Adipocyte (in vitro differentiated cells): Measurements from ENCODE around the gene ABCB11.

Experiments used
- DNase-seq: peaks from one replicate; pipeline ENCODE4 v3.0.0-alpha.2; 2015; ENCODE audit warnings: low read depth
- H3K27me3 ChIP-seq: replicated peaks from 2 replicates; pipeline ENCODE4 v1.7.0; 2013; ENCODE audit warnings: mild to moderate bottlenecking, low read length, moderate library complexity; ENCODE audit not compliant: control insufficient read depth, insufficient read depth
- H3K36me3 ChIP-seq: 2 replicates; pipeline ENCODE4 v1.7.0; 2013; ENCODE audit warnings: low read length, mild to moderate bottlenecking, moderate library complexity; ENCODE audit not compliant: control insufficient read depth, insufficient read depth, severe bottlenecking
- H3K4me1 ChIP-seq: 2 replicates; pipeline ENCODE4 v1.7.0; 2013; ENCODE audit warnings: mild to moderate bottlenecking, low read length, moderate library complexity; ENCODE audit not compliant: control insufficient read depth, insufficient read depth
- H3K4me3 ChIP-seq: 2 replicates; pipeline ENCODE4 v1.7.0; 2013; ENCODE audit warnings: mild to moderate bottlenecking, low read length, moderate library complexity
- H3K9ac ChIP-seq: 2 replicates; pipeline ENCODE4 v1.7.0; 2013; ENCODE audit warnings: mild to moderate bottlenecking, low read length, moderate library complexity
- H3K9me3 ChIP-seq: 2 replicates; pipeline ENCODE4 v1.7.0; 2013; ENCODE audit warnings: mild to moderate bottlenecking, low read length, moderate library complexity; ENCODE audit not compliant: control insufficient read depth

Gene ABCB11

GRCh38 chr2:168920504-168921157, 110.5 kb downstream of the ABCB11 start:
- Histone ChIP-seq H3K9ac (no peak overlapping the region), H3K4me3 (no peak overlapping the region), H3K4me1 (no peaks in the 10 kb centered on the region), H3K9me3 (peaks cover 8% of the 10 kb centered on the region), H3K27me3 (peaks cover 29% of the 10 kb centered on the region), H3K36me3 (no peaks in the 10 kb centered on the region)
- DNase-seq: peak; percentile 74

- H3K36me3 ChIP-seq: no peaks in the 10 kb centered on the region
- DNase-seq: no peak
- H3K9me3 ChIP-seq: peaks cover 11% of the 10 kb centered on the region
- no peak overlapping the region for H3K9ac ChIP-seq
- H3K27me3 ChIP-seq: peaks cover 21% of the 10 kb centered on the region
- H3K4me3 ChIP-seq: no peak overlapping the region
- H3K4me1 ChIP-seq: no peaks in the 10 kb centered on the region
Measured at GRCh38 chr2:168916331-168916675, 114.8 kb downstream of the ABCB11 start.

GRCh38 chr2:168915441-168916330, 115.4 kb downstream of the ABCB11 start:
- Histone ChIP-seq H3K36me3 (no peaks in the 10 kb centered on the region), H3K4me3 (no peak overlapping the region), H3K9me3 (peaks cover 11% of the 10 kb centered on the region), H3K4me1 (no peaks in the 10 kb centered on the region), H3K9ac (no peak overlapping the region), H3K27me3 (peaks cover 15% of the 10 kb centered on the region)
- DNase-seq: no peak

GRCh38 chr2:168913495-168913894, 117.6 kb downstream of the ABCB11 start:
- H3K4me1 ChIP-seq: no peaks in the 10 kb centered on the region
- no peak for DNase-seq
- no peak overlapping the region for H3K9ac ChIP-seq
- no peak overlapping the region for H3K4me3 ChIP-seq
- peaks cover 11% of the 10 kb centered on the region for H3K9me3 ChIP-seq
- H3K36me3 ChIP-seq: no peaks in the 10 kb centered on the region
- peaks cover 28% of the 10 kb centered on the region for H3K27me3 ChIP-seq

GRCh38 chr2:168912901-168913369, 118.2 kb downstream of the ABCB11 start:
- peak overlapping the region; percentile 71 for H3K4me3 ChIP-seq
- peak; percentile 70 for DNase-seq

GRCh38 chr2:168912466-168912865, 118.7 kb downstream of the ABCB11 start:
- peaks cover 11% of the 10 kb centered on the region for H3K9me3 ChIP-seq
- no peak overlapping the region for H3K9ac ChIP-seq
- peaks cover 39% of the 10 kb centered on the region for H3K27me3 ChIP-seq
- DNase-seq: no peak
- H3K36me3 ChIP-seq: no peaks in the 10 kb centered on the region
- H3K4me3 ChIP-seq: peak overlapping the region; percentile 71
- H3K4me1 ChIP-seq: no peaks in the 10 kb centered on the region

More at GRCh38 chr2:168912901-168913369, 118.2 kb downstream of the ABCB11 start:
- H3K4me1 ChIP-seq: no peaks in the 10 kb centered on the region
- H3K36me3 ChIP-seq: no peaks in the 10 kb centered on the region
- peaks cover 11% of the 10 kb centered on the region for H3K9me3 ChIP-seq
- H3K27me3 ChIP-seq: peaks cover 34% of the 10 kb centered on the region
- no peak overlapping the region for H3K9ac ChIP-seq

GRCh38 chr2:168910330-168910729, 120.8 kb downstream of the ABCB11 start:
- Histone ChIP-seq H3K9me3 (no peaks in the 10 kb centered on the region), H3K27me3 (peaks cover 40% of the 10 kb centered on the region), H3K9ac (no peak overlapping the region), H3K36me3 (no peaks in the 10 kb centered on the region), H3K4me3 (no peak overlapping the region), H3K4me1 (no peaks in the 10 kb centered on the region)
- DNase-seq: no peak

- Histone ChIP-seq H3K9me3 (no peaks in the 10 kb centered on the region), H3K4me3 (no peak overlapping the region), H3K9ac (no peak overlapping the region), H3K36me3 (no peaks in the 10 kb centered on the region), H3K27me3 (peaks cover 47% of the 10 kb centered on the region), H3K4me1 (no peaks in the 10 kb centered on the region)
- DNase-seq: no peak
Measured at GRCh38 chr2:168907940-168908662, 123.0 kb downstream of the ABCB11 start.

GRCh38 chr2:168904358-168904757, 126.8 kb downstream of the ABCB11 start:
- Histone ChIP-seq H3K4me3 (no peak overlapping the region), H3K9me3 (no peaks in the 10 kb centered on the region), H3K4me1 (no peaks in the 10 kb centered on the region), H3K9ac (no peak overlapping the region), H3K36me3 (no peaks in the 10 kb centered on the region), H3K27me3 (peaks cover 27% of the 10 kb centered on the region)
- DNase-seq: no peak

- Histone ChIP-seq H3K36me3 (no peaks in the 10 kb centered on the region), H3K9ac (no peak overlapping the region), H3K4me3 (no peak overlapping the region), H3K27me3 (peaks cover 27% of the 10 kb centered on the region), H3K4me1 (no peaks in the 10 kb centered on the region), H3K9me3 (no peaks in the 10 kb centered on the region)
- no peak for DNase-seq
Measured at GRCh38 chr2:168903888-168904287, 127.2 kb downstream of the ABCB11 start.

- Histone ChIP-seq H3K27me3 (peaks cover 11% of the 10 kb centered on the region), H3K4me1 (no peaks in the 10 kb centered on the region), H3K4me3 (no peak within 1 kb of the TSS), H3K36me3 (no peaks in the 10 kb centered on the region), H3K9ac (no peak within 1 kb of the TSS), H3K9me3 (no peaks in the 10 kb centered on the region)
- DNase-seq: no peak
Measured at GRCh38 chr2:168901003-168901402, 130.1 kb downstream of the ABCB11 start, which contains the start of gene G6PC2. Gene G6PC2 (plus strand): TSS chr2:168901291. CDS start chr2:168901332, 41 bp downstream.
